ENCODE data around the gene GDF9.

Gene GDF9

DNA sequence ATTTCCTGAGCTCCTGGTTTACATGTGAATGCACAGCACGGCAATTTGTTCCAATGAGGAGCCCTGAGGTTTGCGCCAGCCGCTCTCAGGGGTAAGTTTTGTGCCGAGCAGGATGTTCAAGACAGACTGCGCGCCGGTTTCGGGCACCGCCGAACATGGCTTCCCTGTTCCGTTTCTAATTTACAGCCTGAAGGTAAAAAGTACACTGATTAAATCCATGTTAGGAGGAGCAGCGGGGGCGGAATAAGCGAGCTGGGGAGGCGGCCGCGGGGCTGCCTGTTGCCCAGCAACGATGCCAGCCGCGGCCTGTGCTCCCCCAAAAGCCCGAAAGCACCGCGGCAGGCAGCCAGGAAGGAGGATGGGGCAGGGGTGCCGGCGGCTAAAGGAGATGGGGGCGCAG is 46.8 kb downstream of the GDF9 start:
- no peak for DNase-seq (ENCODE audit: low read depth)
- H3K4me3 ChIP-seq (ENCODE audit: low read depth, low read length): no peak overlapping the region
- TF ChIP-seq, protein P1, sequence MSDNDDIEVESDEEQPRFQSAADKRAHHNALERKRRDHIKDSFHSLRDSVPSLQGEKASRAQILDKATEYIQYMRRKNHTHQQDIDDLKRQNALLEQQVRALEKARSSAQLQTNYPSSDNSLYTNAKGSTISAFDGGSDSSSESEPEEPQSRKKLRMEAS (IDR thresholded peaks at IDR 0.05; ENCODE audit: low read depth, low read length): no peak
- no peak for TF ChIP-seq MYC (IDR thresholded peaks at IDR 0.05; ENCODE audit: low read depth, low read length)

DNA sequence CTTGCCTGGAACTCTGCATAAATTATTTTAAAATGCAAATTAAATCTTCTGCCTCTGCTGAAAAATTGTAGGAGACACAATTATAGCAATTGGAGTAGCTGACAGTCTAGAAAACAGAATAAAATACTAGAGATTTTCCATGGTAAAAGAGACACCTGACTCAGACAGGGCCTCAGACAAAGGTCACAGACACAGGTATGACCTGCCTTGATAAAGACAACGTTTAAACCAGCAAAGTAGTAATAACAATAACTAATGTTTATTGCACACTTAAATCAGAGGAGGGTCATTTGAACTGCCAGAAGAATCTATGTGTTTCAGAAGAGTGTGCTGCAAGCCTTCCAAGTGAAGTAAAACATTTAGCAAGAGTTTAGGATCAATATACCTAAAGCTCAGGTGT is 49.3 kb downstream of the GDF9 start:
- TF ChIP-seq, protein P2, sequence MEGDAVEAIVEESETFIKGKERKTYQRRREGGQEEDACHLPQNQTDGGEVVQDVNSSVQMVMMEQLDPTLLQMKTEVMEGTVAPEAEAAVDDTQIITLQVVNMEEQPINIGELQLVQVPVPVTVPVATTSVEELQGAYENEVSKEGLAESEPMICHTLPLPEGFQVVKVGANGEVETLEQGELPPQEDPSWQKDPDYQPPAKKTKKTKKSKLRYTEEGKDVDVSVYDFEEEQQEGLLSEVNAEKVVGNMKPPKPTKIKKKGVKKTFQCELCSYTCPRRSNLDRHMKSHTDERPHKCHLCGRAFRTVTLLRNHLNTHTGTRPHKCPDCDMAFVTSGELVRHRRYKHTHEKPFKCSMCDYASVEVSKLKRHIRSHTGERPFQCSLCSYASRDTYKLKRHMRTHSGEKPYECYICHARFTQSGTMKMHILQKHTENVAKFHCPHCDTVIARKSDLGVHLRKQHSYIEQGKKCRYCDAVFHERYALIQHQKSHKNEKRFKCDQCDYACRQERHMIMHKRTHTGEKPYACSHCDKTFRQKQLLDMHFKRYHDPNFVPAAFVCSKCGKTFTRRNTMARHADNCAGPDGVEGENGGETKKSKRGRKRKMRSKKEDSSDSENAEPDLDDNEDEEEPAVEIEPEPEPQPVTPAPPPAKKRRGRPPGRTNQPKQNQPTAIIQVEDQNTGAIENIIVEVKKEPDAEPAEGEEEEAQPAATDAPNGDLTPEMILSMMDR (IDR thresholded peaks at IDR 0.05; ENCODE audit: low read depth, low read length): no peak
- no peak for TF ChIP-seq MYC (IDR thresholded peaks at IDR 0.05; ENCODE audit: low read depth, low read length)
- TF ChIP-seq, protein P1 (IDR thresholded peaks at IDR 0.05; ENCODE audit: low read depth, low read length): no peak
- TF ChIP-seq POLR2A (IDR thresholded peaks at IDR 0.05; ENCODE audit: extremely low read depth, insufficient read length): no peak
- no peak overlapping the region for H3K4me3 ChIP-seq (ENCODE audit: low read depth, low read length)
- no peak for DNase-seq (ENCODE audit: low read depth)

DNA sequence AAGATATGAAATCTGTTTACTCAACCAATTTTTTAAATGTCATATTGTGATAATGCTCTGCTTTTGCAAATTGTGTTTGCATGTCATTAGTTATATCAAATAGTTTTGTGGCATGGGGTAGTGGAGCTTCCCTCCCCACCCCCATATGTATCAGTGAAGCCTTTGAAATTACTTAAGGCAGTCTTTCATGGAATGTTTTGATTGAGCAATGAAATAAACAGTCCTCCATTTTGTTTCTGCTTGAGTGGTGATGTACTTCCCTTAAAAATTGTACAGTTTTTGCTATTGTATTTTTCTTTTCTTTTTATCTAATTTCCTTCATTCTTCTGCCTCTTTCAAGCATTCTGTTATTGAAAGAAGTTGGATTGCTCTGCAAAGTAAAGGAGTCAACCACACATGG is 49.7 kb downstream of the GDF9 start:
- DNase-seq (ENCODE audit: low read depth): no peak
- TF ChIP-seq MYC (IDR thresholded peaks at IDR 0.05; ENCODE audit: low read depth, low read length): no peak
- TF ChIP-seq, protein P2 (IDR thresholded peaks at IDR 0.05; ENCODE audit: low read depth, low read length): no peak
- TF ChIP-seq, protein P1 (IDR thresholded peaks at IDR 0.05; ENCODE audit: low read depth, low read length): no peak
- TF ChIP-seq POLR2A (IDR thresholded peaks at IDR 0.05; ENCODE audit: extremely low read depth, insufficient read length): no peak
- no peak overlapping the region for H3K4me3 ChIP-seq (ENCODE audit: low read depth, low read length)

DNA sequence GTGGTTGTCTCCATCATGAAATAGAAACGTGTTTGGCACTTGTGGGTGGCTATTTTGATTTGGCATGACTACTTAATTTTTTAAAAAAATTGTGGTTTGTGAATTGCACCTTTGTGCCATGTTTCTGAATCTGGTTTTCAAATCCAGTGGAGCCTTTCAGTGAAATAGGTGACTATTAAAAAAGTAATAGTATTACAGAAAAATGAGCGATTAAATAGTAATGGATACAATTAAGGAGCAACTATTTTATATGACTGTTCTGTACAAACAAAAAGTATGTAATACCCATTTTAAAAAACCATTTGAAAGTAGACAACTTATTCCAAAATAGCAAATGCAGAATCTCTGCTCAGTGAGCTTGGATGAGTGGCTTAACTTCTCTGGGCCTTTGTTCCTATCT is 50.2 kb downstream of the GDF9 start:
- TF ChIP-seq POLR2A (IDR thresholded peaks at IDR 0.05; ENCODE audit: extremely low read depth, insufficient read length) (no peak), MYC (IDR thresholded peaks at IDR 0.05; ENCODE audit: low read depth, low read length) (no peak)
- TF ChIP-seq, protein P1 (IDR thresholded peaks at IDR 0.05; ENCODE audit: low read depth, low read length): no peak
- TF ChIP-seq, protein P2 (IDR thresholded peaks at IDR 0.05; ENCODE audit: low read depth, low read length): no peak
- no peak for DNase-seq (ENCODE audit: low read depth)
- no peak overlapping the region for H3K4me3 ChIP-seq (ENCODE audit: low read depth, low read length)

DNA sequence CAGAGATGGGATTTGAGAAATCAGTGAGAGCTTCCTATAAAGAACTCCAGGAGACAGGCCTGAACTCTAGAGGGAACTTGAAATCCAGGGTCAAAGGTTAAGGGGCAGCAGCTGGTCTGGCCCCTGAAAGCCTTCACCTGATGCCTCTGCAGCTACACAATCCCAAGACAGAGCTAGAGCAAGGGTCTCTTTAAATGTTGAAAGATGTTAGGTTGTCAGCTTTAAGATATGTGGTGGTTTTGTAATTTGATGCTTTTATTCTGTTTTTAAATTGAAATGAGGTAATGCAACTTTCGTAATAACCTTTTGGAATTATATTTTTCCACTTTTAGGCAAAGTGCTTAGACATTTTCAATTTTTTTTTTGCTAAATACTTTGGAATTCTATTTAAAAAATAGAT is 50.8 kb downstream of the GDF9 start:
- DNase-seq (ENCODE audit: low read depth): no peak
- TF ChIP-seq, protein P2 (IDR thresholded peaks at IDR 0.05; ENCODE audit: low read depth, low read length): no peak
- TF ChIP-seq POLR2A (IDR thresholded peaks at IDR 0.05; ENCODE audit: extremely low read depth, insufficient read length): no peak
- TF ChIP-seq, protein P1 (IDR thresholded peaks at IDR 0.05; ENCODE audit: low read depth, low read length): no peak
- TF ChIP-seq MYC (IDR thresholded peaks at IDR 0.05; ENCODE audit: low read depth, low read length): no peak
- no peak overlapping the region for H3K4me3 ChIP-seq (ENCODE audit: low read depth, low read length)

DNA sequence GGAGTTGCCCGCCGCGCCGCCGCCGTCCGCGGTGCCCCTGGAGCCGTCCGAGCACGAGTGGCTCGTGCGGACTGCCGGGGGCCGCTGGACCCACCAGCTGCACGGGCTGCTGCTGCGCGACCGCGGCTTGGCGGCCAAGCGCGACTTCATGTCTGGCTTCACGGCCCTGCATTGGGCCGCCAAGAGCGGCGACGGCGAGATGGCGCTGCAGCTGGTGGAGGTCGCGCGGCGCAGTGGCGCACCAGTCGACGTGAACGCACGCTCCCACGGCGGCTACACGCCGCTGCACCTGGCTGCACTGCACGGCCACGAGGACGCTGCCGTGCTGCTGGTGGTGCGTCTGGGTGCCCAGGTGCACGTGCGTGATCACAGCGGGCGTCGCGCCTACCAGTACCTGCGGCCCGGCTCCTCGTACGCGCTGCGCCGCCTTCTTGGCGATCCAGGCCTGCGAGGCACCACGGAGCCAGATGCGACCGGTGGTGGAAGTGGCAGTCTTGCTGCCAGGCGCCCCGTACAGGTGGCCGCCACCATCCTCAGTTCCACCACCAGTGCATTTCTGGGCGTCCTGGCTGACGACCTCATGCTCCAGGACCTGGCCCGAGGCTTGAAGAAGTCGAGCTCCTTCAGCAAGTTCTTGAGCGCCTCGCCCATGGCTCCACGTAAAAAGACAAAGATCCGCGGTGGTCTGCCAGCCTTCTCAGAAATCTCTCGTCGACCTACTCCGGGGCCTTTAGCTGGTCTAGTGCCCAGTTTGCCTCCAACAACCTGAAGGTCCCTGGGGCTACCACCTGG is 51.6 kb downstream of the GDF9 start:
- no peak overlapping the region for H3K4me3 ChIP-seq (ENCODE audit: low read depth, low read length)

More for the DNA sequence above, 51.6 kb downstream of the GDF9 start:
- no peak for DNase-seq (ENCODE audit: low read depth)
- no peak for TF ChIP-seq POLR2A (IDR thresholded peaks at IDR 0.05; ENCODE audit: extremely low read depth, insufficient read length)
- TF ChIP-seq MYC (IDR thresholded peaks at IDR 0.05; ENCODE audit: low read depth, low read length): no peak
- TF ChIP-seq, protein P2 (IDR thresholded peaks at IDR 0.05; ENCODE audit: low read depth, low read length): no peak
- TF ChIP-seq, protein P1 (IDR thresholded peaks at IDR 0.05; ENCODE audit: low read depth, low read length): no peak
